ENCODE results near the gene TBX2.

GRCh38 chr17:61419496-61420046, 19.9 kb downstream of the TBX2 start:
- TF ChIP-seq, protein P1, sequence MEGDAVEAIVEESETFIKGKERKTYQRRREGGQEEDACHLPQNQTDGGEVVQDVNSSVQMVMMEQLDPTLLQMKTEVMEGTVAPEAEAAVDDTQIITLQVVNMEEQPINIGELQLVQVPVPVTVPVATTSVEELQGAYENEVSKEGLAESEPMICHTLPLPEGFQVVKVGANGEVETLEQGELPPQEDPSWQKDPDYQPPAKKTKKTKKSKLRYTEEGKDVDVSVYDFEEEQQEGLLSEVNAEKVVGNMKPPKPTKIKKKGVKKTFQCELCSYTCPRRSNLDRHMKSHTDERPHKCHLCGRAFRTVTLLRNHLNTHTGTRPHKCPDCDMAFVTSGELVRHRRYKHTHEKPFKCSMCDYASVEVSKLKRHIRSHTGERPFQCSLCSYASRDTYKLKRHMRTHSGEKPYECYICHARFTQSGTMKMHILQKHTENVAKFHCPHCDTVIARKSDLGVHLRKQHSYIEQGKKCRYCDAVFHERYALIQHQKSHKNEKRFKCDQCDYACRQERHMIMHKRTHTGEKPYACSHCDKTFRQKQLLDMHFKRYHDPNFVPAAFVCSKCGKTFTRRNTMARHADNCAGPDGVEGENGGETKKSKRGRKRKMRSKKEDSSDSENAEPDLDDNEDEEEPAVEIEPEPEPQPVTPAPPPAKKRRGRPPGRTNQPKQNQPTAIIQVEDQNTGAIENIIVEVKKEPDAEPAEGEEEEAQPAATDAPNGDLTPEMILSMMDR (IDR thresholded peaks at IDR 0.05): no peak
- no peak for TF ChIP-seq POLR2A (IDR thresholded peaks at IDR 0.05)
- TF ChIP-seq POLR2AphosphoS5 (IDR thresholded peaks at IDR 0.05): no peak

Measured in suprapubic skin (tissue), 4 donors.